ENCODE measurements around the gene DLGAP1.

GRCh38 chr18:3526421-3527354 is 928.4 kb downstream of the DLGAP1 start:
- TF ChIP-seq ZNF362 (CRISPR knock-in tag; IDR thresholded peaks at IDR 0.05; ENCODE audit: borderline replicate concordance) (no peak), IRF2 (CRISPR knock-in tag; IDR thresholded peaks at IDR 0.05) (no peak), CBX2 (IDR thresholded peaks at IDR 0.05; ENCODE audit: low read depth, low read length) (no peak), CBX2 (CRISPR knock-in tag; IDR thresholded peaks at IDR 0.05; ENCODE audit: low read depth) (no peak), KLF13 (CRISPR knock-in tag; IDR thresholded peaks at IDR 0.05) (no peak)

Measured in HepG2 (cell line).